Activated CD4-positive, alpha-beta T cell treated with anti-CD3 and anti-CD28 coated beads, Interleukin-2, amount 10 ng/mL, durations not matched to agents 24 days and 14 days (primary cell): ENCODE data around the gene RIPK3. TPM values are rescaled to one million over a fixed set of nuclear protein-coding genes. Genes with fewer than 3 reads are reported as not detected.

Experiments used
- DNase-seq: peaks from one replicate; pipeline ENCODE4 v3.0.0; 2022
- H3K27ac Mint-ChIP-seq: one replicate; pipeline ENCODE4 v1.8.0; 2022; ENCODE audit warnings: mild to moderate bottlenecking, mixed read lengths
- H3K27me3 Mint-ChIP-seq: one replicate; pipeline ENCODE4 v1.8.0; 2022; ENCODE audit warnings: mixed read lengths
- H3K36me3 Mint-ChIP-seq: one replicate; pipeline ENCODE4 v1.8.0; 2022; ENCODE audit warnings: low read depth, mild to moderate bottlenecking, mixed read lengths
- H3K4me1 Mint-ChIP-seq: one replicate; pipeline ENCODE4 v1.8.0; 2021; ENCODE audit warnings: mixed read lengths
- H3K4me3 Mint-ChIP-seq: one replicate; pipeline ENCODE4 v1.8.0; 2022; ENCODE audit warnings: mild to moderate bottlenecking, moderate library complexity, mixed read lengths
- H3K9me3 Mint-ChIP-seq: one replicate; pipeline ENCODE4 v1.8.0; 2021; ENCODE audit warnings: mixed read lengths
- intact Hi-C: fragments of 100-400 bp; cut with micrococcal nuclease; formaldehyde crosslinking; loops from one replicate; pipeline ENCODE4 v1.15.1; 2023
- total RNA-seq: library from RNA; stranded (reverse); gene quantifications from 2 replicates; pipeline ENCODE4 v1.2.3, GENCODE V29; 2022

The RIPK3 gene
- total RNA-seq, 1 donor from 2014 or later = 13.9 TPM

- Mint-ChIP-seq H3K9me3 (no peaks in the 10 kb centered on the region), H3K27ac (no peak overlapping the region), H3K4me1 (peaks cover 9% of the 10 kb centered on the region), H3K27me3 (peaks cover 39% of the 10 kb centered on the region), H3K36me3 (no peaks in the 10 kb centered on the region), H3K4me3 (no peak overlapping the region)
- DNase-seq = no peak
- intact Hi-C loops = no loop called here
Measured at GRCh38 chr14:24343795-24344660, 4.2 kb upstream of the RIPK3 start.

DNA sequence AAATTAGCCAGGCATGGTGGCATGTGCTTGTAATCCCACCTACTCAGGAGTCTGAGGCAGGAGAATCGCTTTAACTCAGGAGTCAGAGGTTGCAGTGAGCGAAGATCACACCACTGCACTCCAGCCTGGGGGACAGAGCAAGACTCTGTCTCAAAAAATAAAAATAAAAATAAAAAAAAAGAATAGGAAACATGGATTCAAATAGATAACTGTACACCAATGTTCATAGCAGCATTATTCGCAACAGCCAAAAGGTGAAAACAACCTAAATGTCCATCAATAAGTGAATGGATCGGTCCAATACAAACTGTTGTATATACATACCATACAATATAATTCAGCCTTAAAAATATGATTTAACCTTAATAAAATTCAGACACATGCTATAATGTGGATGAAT lies 3.1 kb upstream of the RIPK3 start:
- intact Hi-C loops = no loop called here
- H3K4me3 Mint-ChIP-seq = no peak overlapping the region
- H3K27me3 Mint-ChIP-seq = peaks cover 34% of the 10 kb centered on the region
- H3K36me3 Mint-ChIP-seq = peaks cover 6% of the 10 kb centered on the region
- DNase-seq = no peak
- peaks cover 16% of the 10 kb centered on the region for H3K4me1 Mint-ChIP-seq
- no peak overlapping the region for H3K27ac Mint-ChIP-seq
- no peaks in the 10 kb centered on the region for H3K9me3 Mint-ChIP-seq

GRCh38 chr14:24340606-24341005 lies 815 bp upstream of the RIPK3 start:
- Mint-ChIP-seq H3K27ac (no peak overlapping the region), H3K4me3 (no peak overlapping the region), H3K9me3 (no peaks in the 10 kb centered on the region), H3K4me1 (peaks cover 23% of the 10 kb centered on the region), H3K36me3 (peaks cover 25% of the 10 kb centered on the region), H3K27me3 (peaks cover 29% of the 10 kb centered on the region)
- intact Hi-C loops = no loop called here
- peak; percentile 58 for DNase-seq

DNA sequence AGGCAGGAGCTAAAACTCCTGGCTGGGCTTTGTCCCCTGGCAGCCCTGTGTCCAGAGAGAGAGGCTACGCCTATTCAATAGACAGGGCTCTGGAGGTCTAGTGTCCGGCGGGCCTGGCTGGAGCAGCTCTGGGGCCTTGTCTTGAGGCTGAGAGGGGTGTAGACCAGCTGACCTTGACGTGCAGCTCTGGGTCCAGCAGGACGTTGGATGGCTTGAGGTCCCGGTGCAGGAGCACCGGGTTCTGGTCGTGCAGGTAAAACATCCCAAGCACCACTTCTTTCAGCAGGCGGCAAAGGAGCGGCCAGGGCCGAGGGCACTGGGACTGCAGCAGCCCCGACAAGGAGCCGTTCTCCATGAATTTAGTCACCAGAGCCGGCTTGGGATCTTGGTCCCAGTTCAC lies 948 bp downstream of the RIPK3 start:
- peaks cover 30% of the 10 kb centered on the region for H3K36me3 Mint-ChIP-seq
- no peaks in the 10 kb centered on the region for H3K9me3 Mint-ChIP-seq
- H3K4me3 Mint-ChIP-seq = peak overlapping the region; percentile 93
- H3K27me3 Mint-ChIP-seq = peaks cover 28% of the 10 kb centered on the region
- no peak for DNase-seq
- intact Hi-C loops = no loop called here
- H3K4me1 Mint-ChIP-seq = peaks cover 31% of the 10 kb centered on the region
- no peak overlapping the region for H3K27ac Mint-ChIP-seq

DNA sequence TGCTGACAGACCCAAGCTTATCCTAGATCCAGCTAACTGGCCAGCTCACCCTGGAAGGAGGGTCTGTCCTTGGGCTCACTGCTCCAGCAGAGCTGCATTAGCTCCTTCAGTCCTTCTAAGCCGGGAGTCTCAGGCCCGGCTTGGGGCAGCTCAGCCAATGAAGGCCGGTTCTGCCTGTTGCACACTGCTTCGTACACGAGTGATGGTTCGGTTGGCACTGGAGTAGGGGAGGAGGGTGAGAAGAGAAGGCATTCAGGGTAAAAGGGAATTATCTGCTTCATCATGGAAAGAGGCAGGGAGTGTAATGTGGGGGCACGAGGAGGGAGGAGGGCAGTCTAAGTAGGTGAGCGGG lies 2.0 kb downstream of the RIPK3 start:
- intact Hi-C loops = no loop called here
- H3K4me3 Mint-ChIP-seq = peak overlapping the region; percentile 93
- no peaks in the 10 kb centered on the region for H3K9me3 Mint-ChIP-seq
- peaks cover 35% of the 10 kb centered on the region for H3K4me1 Mint-ChIP-seq
- H3K36me3 Mint-ChIP-seq = peaks cover 30% of the 10 kb centered on the region
- H3K27me3 Mint-ChIP-seq = peaks cover 32% of the 10 kb centered on the region
- DNase-seq = peak; percentile 57
- no peak overlapping the region for H3K27ac Mint-ChIP-seq

DNA sequence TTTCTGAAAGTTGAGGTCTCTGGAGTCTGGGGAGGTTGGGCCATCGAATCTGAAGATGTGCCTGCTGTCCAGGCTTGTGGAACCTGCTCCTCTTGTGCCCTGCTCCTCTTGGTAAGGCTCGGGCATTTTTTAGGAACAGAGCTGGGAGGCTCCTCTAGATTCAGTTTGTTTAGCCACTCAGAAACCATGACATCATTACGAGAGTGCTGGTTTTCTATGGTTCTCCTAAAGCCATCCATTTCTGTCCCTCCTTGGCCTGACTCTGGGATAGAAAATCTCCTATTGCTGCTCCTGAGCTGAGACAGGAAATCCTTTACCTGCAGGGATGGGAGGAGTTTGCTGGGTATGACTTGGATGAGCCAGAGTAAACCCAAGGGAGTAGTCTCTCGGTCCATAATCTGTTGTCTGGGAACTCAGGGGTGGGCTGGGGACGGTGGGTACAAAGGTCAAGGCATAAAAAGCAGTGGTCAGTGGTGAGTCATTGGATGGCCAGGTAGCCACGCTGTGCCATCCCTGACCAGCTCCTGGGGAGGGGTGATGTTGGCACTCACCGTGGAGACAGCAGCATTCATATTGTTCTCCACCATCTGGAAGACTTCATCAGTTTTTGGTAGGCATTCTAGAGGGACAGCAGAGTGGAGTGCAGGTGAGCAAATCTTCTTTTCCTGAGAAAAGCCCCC lies 2.5 kb downstream of the RIPK3 start:
- Mint-ChIP-seq H3K4me1 (peaks cover 37% of the 10 kb centered on the region), H3K27me3 (peaks cover 31% of the 10 kb centered on the region), H3K27ac (no peak overlapping the region), H3K36me3 (peaks cover 30% of the 10 kb centered on the region), H3K4me3 (peak overlapping the region; percentile 93), H3K9me3 (no peaks in the 10 kb centered on the region)
- intact Hi-C loops = no loop called here
- no peak for DNase-seq

GRCh38 chr14:24335461-24336171 lies 4.2 kb downstream of the RIPK3 start:
- intact Hi-C loops = no loop called here
- H3K4me1 Mint-ChIP-seq = peaks cover 46% of the 10 kb centered on the region
- peaks cover 31% of the 10 kb centered on the region for H3K27me3 Mint-ChIP-seq
- no peak overlapping the region for H3K27ac Mint-ChIP-seq
- H3K4me3 Mint-ChIP-seq = peak overlapping the region; percentile 35
- peaks cover 30% of the 10 kb centered on the region for H3K36me3 Mint-ChIP-seq
- no peak for DNase-seq
- no peaks in the 10 kb centered on the region for H3K9me3 Mint-ChIP-seq

GRCh38 chr14:24334431-24335291 lies 5.1 kb downstream of the RIPK3 start, which contains the start of gene ADCY4:
ADCY4 (minus strand) TSS chr14:24335071; CDS start chr14:24334652, 419 bp downstream.
- Mint-ChIP-seq H3K27ac (peak within 1 kb of the TSS; percentile 45), H3K4me1 (peaks cover 47% of the 10 kb centered on the region), H3K9me3 (no peaks in the 10 kb centered on the region), H3K4me3 (peak within 1 kb of the TSS; percentile 61), H3K27me3 (peaks cover 33% of the 10 kb centered on the region), H3K36me3 (peaks cover 30% of the 10 kb centered on the region)
- intact Hi-C loops = loop anchor here (5.0 kb wide), 1 partner anchor 338 kb away; no protein-coding TSS in a partner anchor
- DNase-seq = peak; percentile 75

DNA sequence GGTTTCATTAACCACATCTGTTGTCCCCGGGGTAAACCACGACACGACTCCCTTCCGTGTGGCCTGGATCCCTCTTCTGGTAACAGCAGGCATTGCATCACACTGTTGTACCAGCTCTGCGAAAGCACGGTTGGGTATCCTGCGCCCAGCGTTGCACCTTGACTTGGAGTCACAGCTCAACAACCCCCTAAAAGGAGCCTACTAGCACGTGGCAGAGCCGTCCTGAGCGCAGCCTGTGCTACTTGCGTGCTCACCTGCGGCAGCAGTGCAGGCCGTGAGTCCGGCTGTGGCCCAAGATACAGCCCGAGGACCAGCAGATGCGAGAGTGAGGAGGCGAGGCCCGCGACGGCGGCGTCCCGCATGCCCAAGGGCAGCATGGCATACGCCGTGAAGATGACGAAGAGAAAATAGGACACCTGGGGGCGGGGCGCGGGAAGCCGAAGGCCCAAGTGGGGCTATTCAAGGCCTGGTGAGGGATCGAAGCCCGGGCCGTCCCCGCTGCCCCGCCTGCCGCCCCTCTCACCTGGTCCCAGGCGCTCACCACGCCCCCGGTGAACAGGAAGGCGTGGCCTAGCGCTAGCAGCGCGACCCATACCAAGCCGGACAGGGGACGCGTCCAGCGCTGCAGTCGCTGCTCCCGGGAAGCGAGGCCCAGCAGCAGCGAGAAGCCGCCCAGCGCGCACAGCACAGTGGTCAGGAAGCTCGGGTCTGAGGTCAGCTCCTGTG lies 7.4 kb downstream of the RIPK3 start:
- H3K27ac Mint-ChIP-seq = peak overlapping the region; percentile 26
- intact Hi-C loops = loop anchor here (1.0 to 5.0 kb wide), 4 partner anchors 22 to 340 kb away; partner anchors contain the start of genes LTB4R and LTB4R2
- no peaks in the 10 kb centered on the region for H3K9me3 Mint-ChIP-seq
- peaks cover 51% of the 10 kb centered on the region for H3K4me1 Mint-ChIP-seq
- peak; percentile 95 for DNase-seq
- H3K4me3 Mint-ChIP-seq = peak overlapping the region; percentile 87
- peaks cover 33% of the 10 kb centered on the region for H3K27me3 Mint-ChIP-seq
- H3K36me3 Mint-ChIP-seq = peaks cover 20% of the 10 kb centered on the region

GRCh38 chr14:24331731-24332267 lies 8.0 kb downstream of the RIPK3 start:
- H3K9me3 Mint-ChIP-seq = no peaks in the 10 kb centered on the region
- H3K4me3 Mint-ChIP-seq = peak overlapping the region; percentile 87
- no peak for DNase-seq
- peaks cover 33% of the 10 kb centered on the region for H3K27me3 Mint-ChIP-seq
- intact Hi-C loops = loop anchor here (1.0 to 5.0 kb wide), 4 partner anchors 21 to 341 kb away; partner anchors contain the start of genes LTB4R and LTB4R2
- peak overlapping the region; percentile 26 for H3K27ac Mint-ChIP-seq
- H3K4me1 Mint-ChIP-seq = peaks cover 56% of the 10 kb centered on the region
- peaks cover 14% of the 10 kb centered on the region for H3K36me3 Mint-ChIP-seq

- Mint-ChIP-seq H3K9me3 (no peaks in the 10 kb centered on the region), H3K4me1 (peaks cover 55% of the 10 kb centered on the region), H3K4me3 (no peak overlapping the region), H3K27me3 (peaks cover 29% of the 10 kb centered on the region), H3K36me3 (peaks cover 8% of the 10 kb centered on the region), H3K27ac (no peak overlapping the region)
- intact Hi-C loops = loop anchor here (5.0 kb wide), 1 partner anchor 341 kb away; no protein-coding TSS in a partner anchor
- no peak for DNase-seq
Measured at GRCh38 chr14:24330973-24331674, 8.7 kb downstream of the RIPK3 start.

DNA sequence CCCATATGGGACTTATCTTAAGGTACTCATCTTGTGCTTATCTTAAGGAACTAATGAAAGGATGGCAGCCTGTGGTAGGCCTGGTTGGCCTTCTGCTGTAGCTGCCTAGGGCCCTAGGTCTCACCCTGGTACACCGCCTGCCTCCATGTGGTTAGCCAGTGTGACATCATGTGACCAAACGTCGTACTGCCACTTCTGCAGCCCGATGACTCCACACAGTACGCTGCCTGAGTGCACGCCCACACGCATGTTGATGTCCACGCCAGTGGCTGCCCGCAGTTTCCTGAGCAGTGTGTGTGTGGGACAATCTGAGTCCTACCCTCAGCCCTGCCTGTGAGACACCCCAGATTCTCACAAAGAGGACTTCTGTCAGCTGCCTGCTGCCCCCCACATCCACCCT lies 10.1 kb downstream of the RIPK3 start:
- DNase-seq = peak; percentile 79
- H3K36me3 Mint-ChIP-seq = no peaks in the 10 kb centered on the region
- H3K9me3 Mint-ChIP-seq = no peaks in the 10 kb centered on the region
- H3K27ac Mint-ChIP-seq = no peak overlapping the region
- intact Hi-C loops = loop anchor here (5.0 kb wide), 1 partner anchor 343 kb away; no protein-coding TSS in a partner anchor
- peaks cover 50% of the 10 kb centered on the region for H3K4me1 Mint-ChIP-seq
- no peak overlapping the region for H3K4me3 Mint-ChIP-seq
- peaks cover 21% of the 10 kb centered on the region for H3K27me3 Mint-ChIP-seq
